ENCODE measurements around the gene TTYH1.

The TTYH1 gene

GRCh38 chr19:54484451-54484850 lies 69.2 kb downstream of the TTYH1 start:
- Histone ChIP-seq H3K9me2 (replicated peaks; ENCODE audit: low read depth, low read length) (no peaks in the 10 kb centered on the region), H3K9ac (ENCODE audit: low read depth, low read length, poor library complexity, severe bottlenecking) (no peak overlapping the region), H3K36me3 (ENCODE audit: insufficient read depth, low read length) (no peaks in the 10 kb centered on the region), H3K79me2 (ENCODE audit: insufficient read depth, low read length) (no peaks in the 10 kb centered on the region), H4K20me1 (ENCODE audit: insufficient read depth, low read length, poor library complexity, severe bottlenecking) (no peaks in the 10 kb centered on the region), H2AFZ (ENCODE audit: low read length) (no peak overlapping the region), H3K9me3 (ENCODE audit: insufficient read depth, low read depth, low read length) (no peaks in the 10 kb centered on the region), H3K27me3 (ENCODE audit: insufficient read depth, low read length, poor library complexity, severe bottlenecking) (no peaks in the 10 kb centered on the region), H3F3A (ENCODE audit: low read depth) (no peaks in the 10 kb centered on the region), H3K4me1 (ENCODE audit: insufficient read depth, low read length, poor library complexity, severe bottlenecking) (peaks cover 3% of the 10 kb centered on the region), H3K4me3 (ENCODE audit: low read length, poor library complexity, severe bottlenecking) (no peak overlapping the region), H3K4me2 (ENCODE audit: low read depth, low read length, poor library complexity, severe bottlenecking) (no peak overlapping the region)
- TF ChIP-seq CTCF (conservative IDR thresholded peaks at IDR 0.05; ENCODE audit: low read length) (no peak), EZH2phosphoT487 (IDR thresholded peaks at IDR 0.05; ENCODE audit: borderline replicate concordance) (no peak)

- Histone ChIP-seq H2AFZ (ENCODE audit: low read length) (no peak overlapping the region), H3K9me2 (replicated peaks; ENCODE audit: low read depth, low read length) (no peaks in the 10 kb centered on the region), H3K4me3 (ENCODE audit: low read length, poor library complexity, severe bottlenecking) (no peak overlapping the region), H3F3A (ENCODE audit: low read depth) (no peaks in the 10 kb centered on the region), H3K4me1 (ENCODE audit: insufficient read depth, low read length, poor library complexity, severe bottlenecking) (peaks cover 3% of the 10 kb centered on the region), H3K9ac (ENCODE audit: low read depth, low read length, poor library complexity, severe bottlenecking) (no peak overlapping the region), H3K9me3 (ENCODE audit: insufficient read depth, low read depth, low read length) (no peaks in the 10 kb centered on the region), H3K27me3 (ENCODE audit: insufficient read depth, low read length, poor library complexity, severe bottlenecking) (no peaks in the 10 kb centered on the region), H4K20me1 (ENCODE audit: insufficient read depth, low read length, poor library complexity, severe bottlenecking) (no peaks in the 10 kb centered on the region), H3K36me3 (ENCODE audit: insufficient read depth, low read length) (no peaks in the 10 kb centered on the region), H3K4me2 (ENCODE audit: low read depth, low read length, poor library complexity, severe bottlenecking) (no peak overlapping the region), H3K79me2 (ENCODE audit: insufficient read depth, low read length) (no peaks in the 10 kb centered on the region)
- TF ChIP-seq CTCF (conservative IDR thresholded peaks at IDR 0.05; ENCODE audit: low read length) (no peak), EZH2phosphoT487 (IDR thresholded peaks at IDR 0.05; ENCODE audit: borderline replicate concordance) (no peak)
Measured at GRCh38 chr19:54485851-54486250, 70.6 kb downstream of the TTYH1 start.

Measured in Loucy (cell line).